Parathyroid adenoma (tissue), 2 donors: Measurements from ENCODE around the gene ADARB2.
A peak's percentile ranks its signal among the peaks of the same experiment; 100 is the strongest.

Experiments used
- H2AFZ ChIP-seq: fragments of 300-600 bp; sonication (generic); one replicate; pipeline ENCODE4 v1.7.0; 2017; ENCODE audit warnings: antibody characterized with exemption, mild to moderate bottlenecking
- H3K27ac ChIP-seq: fragments of 300-600 bp; sonication (generic); one replicate; pipeline ENCODE4 v1.7.0; 2017
- H3K27me3 ChIP-seq: fragments of 300-600 bp; sonication (generic); one replicate; pipeline ENCODE4 v1.7.0; 2017; ENCODE audit warnings: low read length; ENCODE audit not compliant: control insufficient read depth, insufficient read depth
- H3K36me3 ChIP-seq: fragments of 300-600 bp; sonication (generic); one replicate; pipeline ENCODE4 v1.7.0; 2017; ENCODE audit warnings: low read length; ENCODE audit not compliant: control insufficient read depth, insufficient read depth
- H3K4me1 ChIP-seq: fragments of 300-600 bp; sonication (generic); one replicate; pipeline ENCODE4 v1.7.0; 2017; ENCODE audit warnings: control low read depth
- H3K4me2 ChIP-seq: fragments of 300-600 bp; sonication (generic); one replicate; pipeline ENCODE4 v1.7.0; 2017; ENCODE audit warnings: low read length
- H3K4me3 ChIP-seq: fragments of 300-600 bp; sonication (generic); one replicate; pipeline ENCODE4 v1.7.0; 2017; ENCODE audit warnings: low read depth, low read length
- H3K79me2 ChIP-seq: fragments of 300-600 bp; sonication (generic); one replicate; pipeline ENCODE4 v1.7.0; 2017; ENCODE audit warnings: control low read depth
- H3K9ac ChIP-seq: fragments of 300-600 bp; sonication (generic); one replicate; pipeline ENCODE4 v1.7.0; 2017; ENCODE audit warnings: mild to moderate bottlenecking
- H3K9me3 ChIP-seq: fragments of 300-600 bp; sonication (generic); one replicate; pipeline ENCODE4 v1.7.0; 2017; ENCODE audit warnings: low read length; ENCODE audit not compliant: control insufficient read depth
- TF ChIP-seq, protein P1 (sequence below): fragments of 300-600 bp; sonication (generic); IDR thresholded peaks from one replicate; pipeline ENCODE4 v1.7.0; 2017; ENCODE audit warnings: antibody characterized with exemption, mild to moderate bottlenecking
- donor health status: primary hyperparathyroidism.

Gene ADARB2

DNA sequence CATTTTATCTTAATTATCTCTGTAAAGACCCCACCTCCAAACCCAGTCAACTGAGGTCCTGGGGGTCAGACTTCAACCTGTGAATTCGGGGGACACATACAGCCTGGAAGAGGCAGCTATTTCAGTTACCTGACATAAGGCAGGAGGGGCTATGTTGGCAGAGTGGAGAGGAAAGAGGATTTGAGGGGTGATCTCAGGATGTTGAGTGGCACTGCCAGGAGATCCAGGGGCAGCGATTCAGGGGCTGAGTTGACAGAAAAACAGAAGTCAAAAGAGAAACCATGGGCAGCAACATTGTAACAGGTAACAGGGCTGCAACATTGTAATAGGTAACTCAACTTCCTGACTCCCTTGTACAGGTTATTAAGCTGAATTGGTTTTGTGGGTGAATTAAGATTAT is 162.6 kb downstream of the ADARB2 start:
- H3K27me3 ChIP-seq, result no peaks in the 10 kb centered on the region
- H3K79me2 ChIP-seq, result no peaks in the 10 kb centered on the region
- no peak overlapping the region for H3K4me3 ChIP-seq
- H3K36me3 ChIP-seq, result no peaks in the 10 kb centered on the region
- no peak overlapping the region for H3K9ac ChIP-seq
- H3K27ac ChIP-seq, result no peak overlapping the region
- no peak overlapping the region for H2AFZ ChIP-seq
- H3K9me3 ChIP-seq, result no peaks in the 10 kb centered on the region
- H3K4me2 ChIP-seq, result no peak overlapping the region
- peaks cover 40% of the 10 kb centered on the region for H3K4me1 ChIP-seq
- TF ChIP-seq, protein P1, sequence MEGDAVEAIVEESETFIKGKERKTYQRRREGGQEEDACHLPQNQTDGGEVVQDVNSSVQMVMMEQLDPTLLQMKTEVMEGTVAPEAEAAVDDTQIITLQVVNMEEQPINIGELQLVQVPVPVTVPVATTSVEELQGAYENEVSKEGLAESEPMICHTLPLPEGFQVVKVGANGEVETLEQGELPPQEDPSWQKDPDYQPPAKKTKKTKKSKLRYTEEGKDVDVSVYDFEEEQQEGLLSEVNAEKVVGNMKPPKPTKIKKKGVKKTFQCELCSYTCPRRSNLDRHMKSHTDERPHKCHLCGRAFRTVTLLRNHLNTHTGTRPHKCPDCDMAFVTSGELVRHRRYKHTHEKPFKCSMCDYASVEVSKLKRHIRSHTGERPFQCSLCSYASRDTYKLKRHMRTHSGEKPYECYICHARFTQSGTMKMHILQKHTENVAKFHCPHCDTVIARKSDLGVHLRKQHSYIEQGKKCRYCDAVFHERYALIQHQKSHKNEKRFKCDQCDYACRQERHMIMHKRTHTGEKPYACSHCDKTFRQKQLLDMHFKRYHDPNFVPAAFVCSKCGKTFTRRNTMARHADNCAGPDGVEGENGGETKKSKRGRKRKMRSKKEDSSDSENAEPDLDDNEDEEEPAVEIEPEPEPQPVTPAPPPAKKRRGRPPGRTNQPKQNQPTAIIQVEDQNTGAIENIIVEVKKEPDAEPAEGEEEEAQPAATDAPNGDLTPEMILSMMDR, result no peak

DNA sequence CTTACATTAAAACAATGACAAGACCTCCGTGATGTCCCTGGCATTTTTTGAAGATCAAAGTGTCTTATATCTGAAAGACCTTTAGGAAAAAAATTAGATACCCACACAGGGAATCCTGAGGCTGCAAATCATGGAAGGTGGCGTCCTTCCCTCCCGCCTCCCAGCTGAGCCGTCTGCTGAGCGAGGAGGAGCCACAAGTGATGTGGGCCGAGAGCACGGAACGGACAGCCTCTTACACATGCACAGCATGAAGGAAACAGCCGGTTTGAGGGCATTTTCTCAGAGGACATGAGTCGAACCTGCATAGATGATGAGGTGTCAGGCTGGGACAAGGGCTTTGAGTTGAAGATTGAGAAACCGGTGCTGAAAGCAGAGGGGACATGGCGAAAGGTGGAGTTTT is 163.3 kb downstream of the ADARB2 start:
- no peak overlapping the region for H3K4me2 ChIP-seq
- no peaks in the 10 kb centered on the region for H3K79me2 ChIP-seq
- no peak overlapping the region for H3K9ac ChIP-seq
- no peaks in the 10 kb centered on the region for H3K36me3 ChIP-seq
- TF ChIP-seq, protein P1, result no peak
- peaks cover 40% of the 10 kb centered on the region for H3K4me1 ChIP-seq
- no peaks in the 10 kb centered on the region for H3K9me3 ChIP-seq
- H2AFZ ChIP-seq, result no peak overlapping the region
- no peak overlapping the region for H3K27ac ChIP-seq
- H3K4me3 ChIP-seq, result no peak overlapping the region
- no peaks in the 10 kb centered on the region for H3K27me3 ChIP-seq

DNA sequence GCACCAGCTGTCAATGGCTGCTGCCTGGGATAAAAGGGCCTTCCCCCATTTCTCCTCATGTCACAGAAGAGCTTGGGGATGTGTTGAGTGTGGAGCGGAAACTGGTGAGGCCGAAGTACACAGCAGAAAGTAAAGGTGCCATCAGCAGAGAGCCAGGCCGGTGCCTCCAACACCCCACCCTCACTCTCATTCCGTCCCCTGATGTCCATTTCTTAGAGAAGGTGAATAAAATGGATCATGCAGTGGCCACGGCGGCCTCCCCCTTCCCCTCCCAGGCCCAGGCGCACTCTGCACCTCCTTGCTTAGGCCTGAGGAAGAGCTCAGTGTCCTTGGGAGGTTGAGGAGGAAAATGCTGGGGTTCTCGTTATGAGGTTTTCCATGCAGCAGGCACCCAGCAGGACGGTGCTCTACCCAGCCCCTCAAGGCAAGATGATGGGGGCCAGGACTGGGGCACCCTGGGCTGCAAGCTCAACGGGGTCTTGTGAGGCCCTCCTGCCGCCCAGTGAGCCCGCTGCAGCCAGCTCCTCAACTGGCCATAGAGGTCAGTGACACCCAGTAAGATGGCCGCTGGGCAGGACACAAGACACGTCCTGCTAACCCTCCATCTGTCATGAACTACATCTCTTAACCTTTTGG is 163.9 kb downstream of the ADARB2 start:
- H3K4me3 ChIP-seq, result no peak overlapping the region
- TF ChIP-seq, protein P1, result no peak
- peak overlapping the region; percentile 75 for H2AFZ ChIP-seq
- H3K9ac ChIP-seq, result no peak overlapping the region
- H3K4me1 ChIP-seq, result peaks cover 40% of the 10 kb centered on the region
- no peaks in the 10 kb centered on the region for H3K9me3 ChIP-seq
- H3K79me2 ChIP-seq, result no peaks in the 10 kb centered on the region
- H3K27me3 ChIP-seq, result no peaks in the 10 kb centered on the region
- no peaks in the 10 kb centered on the region for H3K36me3 ChIP-seq
- H3K4me2 ChIP-seq, result no peak overlapping the region
- peak overlapping the region; percentile 46 for H3K27ac ChIP-seq

GRCh38 chr10:1572519-1573333 is 164.6 kb downstream of the ADARB2 start:
- peaks cover 38% of the 10 kb centered on the region for H3K4me1 ChIP-seq
- H3K9me3 ChIP-seq, result no peaks in the 10 kb centered on the region
- peak overlapping the region; percentile 46 for H3K27ac ChIP-seq
- TF ChIP-seq, protein P1, result peak; percentile 16
- H3K4me3 ChIP-seq, result no peak overlapping the region
- no peak overlapping the region for H3K9ac ChIP-seq
- peak overlapping the region; percentile 75 for H2AFZ ChIP-seq
- no peaks in the 10 kb centered on the region for H3K36me3 ChIP-seq
- H3K4me2 ChIP-seq, result no peak overlapping the region
- H3K79me2 ChIP-seq, result no peaks in the 10 kb centered on the region
- no peaks in the 10 kb centered on the region for H3K27me3 ChIP-seq
